Measurements from ENCODE around the gene ITGB8.
A peak's percentile ranks its signal among the peaks of the same experiment; 100 is the strongest.

ITGB8 gene

GRCh38 chr7:20330239-20330927 is at the start of gene ITGB8:
TSS of gene ITGB8 (plus strand) at chr7:20330900. CDS start at chr7:20331807, 907 bp downstream.
- TF ChIP-seq, protein P1, sequence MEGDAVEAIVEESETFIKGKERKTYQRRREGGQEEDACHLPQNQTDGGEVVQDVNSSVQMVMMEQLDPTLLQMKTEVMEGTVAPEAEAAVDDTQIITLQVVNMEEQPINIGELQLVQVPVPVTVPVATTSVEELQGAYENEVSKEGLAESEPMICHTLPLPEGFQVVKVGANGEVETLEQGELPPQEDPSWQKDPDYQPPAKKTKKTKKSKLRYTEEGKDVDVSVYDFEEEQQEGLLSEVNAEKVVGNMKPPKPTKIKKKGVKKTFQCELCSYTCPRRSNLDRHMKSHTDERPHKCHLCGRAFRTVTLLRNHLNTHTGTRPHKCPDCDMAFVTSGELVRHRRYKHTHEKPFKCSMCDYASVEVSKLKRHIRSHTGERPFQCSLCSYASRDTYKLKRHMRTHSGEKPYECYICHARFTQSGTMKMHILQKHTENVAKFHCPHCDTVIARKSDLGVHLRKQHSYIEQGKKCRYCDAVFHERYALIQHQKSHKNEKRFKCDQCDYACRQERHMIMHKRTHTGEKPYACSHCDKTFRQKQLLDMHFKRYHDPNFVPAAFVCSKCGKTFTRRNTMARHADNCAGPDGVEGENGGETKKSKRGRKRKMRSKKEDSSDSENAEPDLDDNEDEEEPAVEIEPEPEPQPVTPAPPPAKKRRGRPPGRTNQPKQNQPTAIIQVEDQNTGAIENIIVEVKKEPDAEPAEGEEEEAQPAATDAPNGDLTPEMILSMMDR (IDR thresholded peaks at IDR 0.05; ENCODE audit: borderline replicate concordance, insufficient read depth, low read depth, low read length): no peak
- peak within 1 kb of the TSS; percentile 50 for H3K4me3 ChIP-seq (ENCODE audit: low read depth, low read length)

- TF ChIP-seq, protein P1 (IDR thresholded peaks at IDR 0.05; ENCODE audit: borderline replicate concordance, insufficient read depth, low read depth, low read length): no peak
- H3K4me3 ChIP-seq (ENCODE audit: low read depth, low read length): no peak overlapping the region
Measured at GRCh38 chr7:20282959-20283358, 47.7 kb upstream of the ITGB8 start.

GRCh38 chr7:20283385-20283784 is 47.3 kb upstream of the ITGB8 start:
- TF ChIP-seq, protein P1 (IDR thresholded peaks at IDR 0.05; ENCODE audit: borderline replicate concordance, insufficient read depth, low read depth, low read length): no peak
- H3K4me3 ChIP-seq (ENCODE audit: low read depth, low read length): no peak overlapping the region

DNA sequence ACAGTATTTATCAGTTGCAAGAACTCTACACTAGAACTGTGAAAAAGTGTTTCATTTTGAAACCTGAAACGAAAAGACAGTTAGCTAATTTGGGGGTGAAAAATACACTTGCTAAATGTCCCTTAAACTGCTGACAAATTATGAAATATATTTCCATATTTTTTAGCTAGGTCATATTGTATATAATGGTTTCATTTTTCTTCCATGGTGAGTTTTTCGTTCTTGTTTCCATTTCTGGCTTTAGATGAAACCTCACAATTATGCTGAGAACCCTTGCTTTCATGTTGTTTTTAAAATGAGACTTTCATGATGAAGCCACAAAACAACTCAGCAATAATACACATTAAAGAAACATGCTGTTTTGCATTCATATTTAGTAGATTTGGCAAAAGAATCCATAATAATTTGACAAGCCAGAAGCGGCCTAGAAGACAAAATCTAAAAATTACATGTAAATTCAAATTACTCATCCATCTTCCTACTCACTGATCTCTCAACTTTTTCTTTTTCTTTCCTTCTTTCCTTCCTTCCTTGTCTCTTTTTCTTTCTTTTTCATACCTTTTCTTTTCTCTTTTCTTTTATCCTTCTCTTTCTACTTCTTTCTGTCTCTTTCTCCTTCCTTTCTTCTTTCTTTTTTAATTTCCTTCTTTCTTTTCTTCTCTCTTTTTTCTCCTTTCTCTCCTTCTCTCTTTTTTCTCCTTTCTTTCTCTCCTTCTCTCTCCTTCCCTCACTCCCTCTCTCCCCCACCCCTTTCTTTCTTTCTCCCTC is 46.5 kb upstream of the ITGB8 start:
- H3K4me3 ChIP-seq (ENCODE audit: low read depth, low read length): no peak overlapping the region
- TF ChIP-seq, protein P1 (IDR thresholded peaks at IDR 0.05; ENCODE audit: borderline replicate concordance, insufficient read depth, low read depth, low read length): no peak

GRCh38 chr7:20284771-20285143 is 45.9 kb upstream of the ITGB8 start:
- TF ChIP-seq, protein P1 (IDR thresholded peaks at IDR 0.05; ENCODE audit: borderline replicate concordance, insufficient read depth, low read depth, low read length): no peak
- H3K4me3 ChIP-seq (ENCODE audit: low read depth, low read length): no peak overlapping the region

DNA sequence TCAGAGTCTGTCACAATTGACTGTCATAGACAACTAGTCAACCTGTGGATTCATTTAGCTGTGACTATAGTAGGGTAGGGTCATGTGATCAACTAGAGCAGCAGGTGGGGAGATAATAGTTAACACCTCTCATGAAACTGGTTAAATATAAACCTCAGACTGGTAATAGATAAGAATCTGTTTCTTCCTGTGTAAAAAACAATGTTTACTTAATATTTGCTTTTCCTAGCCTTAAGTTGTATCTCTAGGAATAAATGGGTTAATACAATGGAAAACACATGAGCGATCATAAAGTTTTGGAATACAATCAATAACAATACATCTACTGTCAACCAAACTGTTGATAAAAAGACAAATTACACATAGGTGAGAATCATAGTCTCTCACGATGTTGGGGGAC is 43.4 kb upstream of the ITGB8 start:
- no peak overlapping the region for H3K4me3 ChIP-seq (ENCODE audit: low read depth, low read length)
- TF ChIP-seq, protein P1 (IDR thresholded peaks at IDR 0.05; ENCODE audit: borderline replicate concordance, insufficient read depth, low read depth, low read length): no peak

DNA sequence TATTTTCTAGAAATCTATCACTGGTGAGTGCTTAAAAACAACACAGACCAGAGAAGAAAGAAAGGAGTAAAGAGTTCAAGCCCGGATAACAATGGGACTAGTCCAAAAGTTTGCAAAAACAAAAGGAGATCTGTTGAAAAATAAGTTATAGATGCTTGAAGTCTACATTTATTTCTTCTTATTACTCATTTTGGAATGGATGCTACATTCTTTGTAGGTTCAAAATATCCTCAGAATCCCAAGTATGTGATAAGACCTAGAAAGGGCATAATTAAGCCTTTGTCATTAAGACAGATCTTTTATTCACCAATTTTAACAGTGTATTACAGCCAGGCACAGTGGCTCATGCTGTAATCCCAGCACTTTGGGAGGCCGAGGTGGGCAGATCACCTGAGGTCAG is 42.7 kb upstream of the ITGB8 start:
- TF ChIP-seq, protein P1 (IDR thresholded peaks at IDR 0.05; ENCODE audit: borderline replicate concordance, insufficient read depth, low read depth, low read length): no peak
- no peak overlapping the region for H3K4me3 ChIP-seq (ENCODE audit: low read depth, low read length)

Data from GM12875 (cell line).